Stimulated activated naive CD8-positive, alpha-beta T cell treated with anti-CD3 and anti-CD28 coated beads, Interleukin-15, amount 100 ng/mL, for 72 hours (primary cell): ENCODE data around the gene VGLL3.
A peak's percentile ranks its signal among the peaks of the same experiment; 100 is the strongest.
"Not testable (repeated sequence)": the region's sequence is repeated elsewhere in the genome, so short reads cannot be mapped to it uniquely, and the experiment has no call there.

Experiments
- ATAC-seq: fragments of 150-1000 bp; cut with Tn5 transposase; 2 replicates; pipeline ENCODE4 v1.10.0; 2021; ENCODE audit warnings: mild to moderate bottlenecking, moderate library complexity
- DNase-seq, 2 donors: peaks; one replicate each; pipeline ENCODE4 v3.0.0; 2021 to 2022
- H3K27ac Mint-ChIP-seq, 2 donors: one replicate each; pipeline ENCODE4 v1.8.0; 2022; ENCODE audit warnings: mild to moderate bottlenecking in 2 of 2, mixed read lengths in 2 of 2, moderate library complexity in 2 of 2
- H3K27me3 Mint-ChIP-seq: one replicate; pipeline ENCODE4 v1.8.0; 2022; ENCODE audit warnings: mixed read lengths
- H3K4me1 Mint-ChIP-seq: one replicate; pipeline ENCODE4 v1.8.0; 2022; ENCODE audit warnings: mild to moderate bottlenecking, mixed read lengths
- H3K4me3 Mint-ChIP-seq, 2 donors: one replicate each; pipeline ENCODE4 v1.8.0; 2022; ENCODE audit warnings: mild to moderate bottlenecking in 2 of 2, mixed read lengths in 2 of 2, moderate library complexity in 1 of 2
- H3K9me3 Mint-ChIP-seq, 2 donors: one replicate each; pipeline ENCODE4 v1.8.0; 2022; ENCODE audit warnings: mixed read lengths in 2 of 2

Gene VGLL3

DNA sequence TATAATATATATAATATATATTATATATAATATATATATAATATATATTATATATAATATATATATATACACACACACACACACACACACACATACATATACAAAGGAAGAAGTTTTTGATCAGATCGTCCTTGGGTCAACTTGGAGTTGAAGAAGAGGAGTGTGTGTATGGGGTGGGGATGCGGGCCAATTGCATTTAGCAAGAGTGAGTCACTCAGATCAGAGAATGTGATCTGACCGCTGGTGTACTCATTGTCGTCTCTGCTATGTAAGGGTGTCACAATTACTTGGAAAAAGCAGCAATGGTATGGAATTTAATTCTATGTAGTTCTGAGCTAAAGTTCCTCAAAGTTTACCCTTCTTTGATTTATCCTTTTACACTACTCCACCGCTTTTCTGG lies 4.6 kb upstream of the VGLL3 start:
- no peak overlapping the region for H3K4me3 Mint-ChIP-seq
- H3K4me1 Mint-ChIP-seq = no peaks in the 10 kb centered on the region
- H3K9me3 Mint-ChIP-seq = no peaks in the 10 kb centered on the region
- peaks cover 25% of the 10 kb centered on the region for H3K27me3 Mint-ChIP-seq
- no peak overlapping the region for H3K27ac Mint-ChIP-seq
- no peak for DNase-seq
- ATAC-seq = no peak

- Mint-ChIP-seq H3K4me3 (no peak overlapping the region), H3K27ac (no peak overlapping the region), H3K4me1 (peaks cover 7% of the 10 kb centered on the region), H3K27me3 (peaks cover 42% of the 10 kb centered on the region), H3K9me3 (no peaks in the 10 kb centered on the region)
- ATAC-seq (no peak), DNase-seq (no peak)
These were observed 2.8 kb upstream of the VGLL3 start for GRCh38 chr3:86993704-86994103.

- peaks cover 7% of the 10 kb centered on the region for H3K4me1 Mint-ChIP-seq
- DNase-seq (no peak), ATAC-seq (no peak)
- peaks cover 47% of the 10 kb centered on the region for H3K27me3 Mint-ChIP-seq
- H3K4me3 Mint-ChIP-seq = no peak overlapping the region
- H3K9me3 Mint-ChIP-seq = no peaks in the 10 kb centered on the region
- no peak overlapping the region for H3K27ac Mint-ChIP-seq
These were observed 989 bp upstream of the VGLL3 start for GRCh38 chr3:86991840-86992435.

GRCh38 chr3:86991482-86991815 lies 500 bp upstream of the VGLL3 start:
- peaks cover 7% of the 10 kb centered on the region for H3K4me1 Mint-ChIP-seq
- H3K27me3 Mint-ChIP-seq = peaks cover 47% of the 10 kb centered on the region
- no peak for ATAC-seq
- DNase-seq = no peak
- no peak overlapping the region for H3K27ac Mint-ChIP-seq
- H3K9me3 Mint-ChIP-seq = no peaks in the 10 kb centered on the region
- peak overlapping the region in 1 of 2 donors; percentile 39 for H3K4me3 Mint-ChIP-seq

- Mint-ChIP-seq H3K4me1 (peaks cover 7% of the 10 kb centered on the region), H3K27ac (no peak overlapping the region), H3K27me3 (peaks cover 47% of the 10 kb centered on the region), H3K9me3 (no peaks in the 10 kb centered on the region), H3K4me3 (no peak overlapping the region)
- no peak for DNase-seq
- ATAC-seq = peak; percentile 65
These were observed 776 bp downstream of the VGLL3 start for GRCh38 chr3:86990012-86990733.

DNA sequence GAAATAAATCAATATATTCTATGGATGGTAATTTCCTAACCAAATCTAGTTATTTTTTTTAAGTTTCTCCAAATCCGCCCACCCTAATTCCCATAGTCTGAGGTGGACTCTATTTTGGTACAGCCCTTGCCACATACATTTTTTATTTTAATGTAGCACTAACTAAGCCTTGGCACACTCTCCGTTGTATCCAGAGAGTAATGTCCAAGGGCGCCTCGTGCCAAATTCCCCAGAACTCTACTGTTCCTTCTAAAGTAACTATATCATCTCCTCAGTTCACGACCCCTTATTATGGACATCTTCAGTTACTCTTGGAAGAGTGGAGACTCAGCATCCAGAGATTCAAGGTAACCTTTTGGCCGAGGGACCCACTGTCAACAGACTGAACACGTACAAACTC lies 1.3 kb downstream of the VGLL3 start:
- DNase-seq (no peak), ATAC-seq (no peak)
- no peak overlapping the region for H3K27ac Mint-ChIP-seq
- H3K9me3 Mint-ChIP-seq = no peaks in the 10 kb centered on the region
- H3K4me1 Mint-ChIP-seq = peaks cover 7% of the 10 kb centered on the region
- H3K27me3 Mint-ChIP-seq = peaks cover 47% of the 10 kb centered on the region
- H3K4me3 Mint-ChIP-seq = no peak overlapping the region

- no peak overlapping the region for H3K27ac Mint-ChIP-seq
- ATAC-seq (no peak), DNase-seq (no peak)
These were observed 1.9 kb downstream of the VGLL3 start for GRCh38 chr3:86989006-86989405.

GRCh38 chr3:86988235-86988634 lies 2.7 kb downstream of the VGLL3 start:
- peaks cover 7% of the 10 kb centered on the region for H3K4me1 Mint-ChIP-seq
- DNase-seq (no peak), ATAC-seq (no peak)
- H3K4me3 Mint-ChIP-seq = no peak overlapping the region
- no peaks in the 10 kb centered on the region for H3K9me3 Mint-ChIP-seq
- H3K27ac Mint-ChIP-seq = no peak overlapping the region
- peaks cover 39% of the 10 kb centered on the region for H3K27me3 Mint-ChIP-seq

More at GRCh38 chr3:86989006-86989405, 1.9 kb downstream of the VGLL3 start:
- no peak overlapping the region for H3K4me3 Mint-ChIP-seq
- H3K9me3 Mint-ChIP-seq = no peaks in the 10 kb centered on the region
- H3K4me1 Mint-ChIP-seq = peaks cover 7% of the 10 kb centered on the region
- peaks cover 47% of the 10 kb centered on the region for H3K27me3 Mint-ChIP-seq

GRCh38 chr3:86987421-86987715 lies 3.6 kb downstream of the VGLL3 start:
- Mint-ChIP-seq H3K9me3 (no peaks in the 10 kb centered on the region), H3K27me3 (peaks cover 32% of the 10 kb centered on the region), H3K27ac (no peak overlapping the region), H3K4me1 (peaks cover 7% of the 10 kb centered on the region), H3K4me3 (no peak overlapping the region)
- no peak for DNase-seq
- no peak for ATAC-seq

- ATAC-seq (no peak), DNase-seq (no peak)
- H3K27me3 Mint-ChIP-seq = peaks cover 28% of the 10 kb centered on the region
- no peaks in the 10 kb centered on the region for H3K9me3 Mint-ChIP-seq
- peaks cover 7% of the 10 kb centered on the region for H3K4me1 Mint-ChIP-seq
- H3K27ac Mint-ChIP-seq = no peak overlapping the region
- no peak overlapping the region for H3K4me3 Mint-ChIP-seq
These were observed 4.1 kb downstream of the VGLL3 start for GRCh38 chr3:86986671-86987420.

DNA sequence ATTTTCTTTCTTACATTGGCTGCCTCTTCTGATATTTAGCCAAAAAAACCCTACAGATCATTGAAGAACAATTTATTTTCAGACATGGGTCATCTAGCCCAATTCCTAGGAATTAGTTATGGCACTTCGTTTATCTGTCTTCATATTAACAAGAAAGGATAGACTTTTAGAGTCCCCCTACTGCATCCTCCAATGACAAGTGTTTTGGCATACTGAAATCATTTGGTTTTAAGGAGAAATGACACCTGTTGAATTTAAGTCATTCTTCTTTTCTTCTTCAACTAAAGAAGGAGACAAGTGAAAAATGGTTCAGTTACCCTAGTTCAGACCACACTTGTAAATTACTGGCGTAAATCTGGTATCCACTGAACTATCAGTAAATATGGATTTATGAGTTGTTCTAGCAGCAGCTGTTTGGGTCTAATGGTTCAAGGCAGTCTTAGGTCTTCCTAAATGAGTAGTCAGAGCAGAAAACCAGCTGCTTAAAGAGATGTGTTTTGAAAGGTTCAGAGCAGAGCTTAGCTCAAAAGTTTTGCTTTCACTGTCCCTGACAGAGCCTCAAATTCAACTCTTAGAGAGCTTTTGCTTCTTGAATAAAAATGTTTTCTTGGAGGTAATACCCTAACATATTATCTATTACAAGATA lies 5.6 kb downstream of the VGLL3 start:
- Mint-ChIP-seq H3K4me3 (no peak overlapping the region), H3K9me3 (no peaks in the 10 kb centered on the region), H3K27ac (no peak overlapping the region), H3K27me3 (peaks cover 21% of the 10 kb centered on the region), H3K4me1 (peaks cover 6% of the 10 kb centered on the region)
- no peak for ATAC-seq
- DNase-seq = no peak

DNA sequence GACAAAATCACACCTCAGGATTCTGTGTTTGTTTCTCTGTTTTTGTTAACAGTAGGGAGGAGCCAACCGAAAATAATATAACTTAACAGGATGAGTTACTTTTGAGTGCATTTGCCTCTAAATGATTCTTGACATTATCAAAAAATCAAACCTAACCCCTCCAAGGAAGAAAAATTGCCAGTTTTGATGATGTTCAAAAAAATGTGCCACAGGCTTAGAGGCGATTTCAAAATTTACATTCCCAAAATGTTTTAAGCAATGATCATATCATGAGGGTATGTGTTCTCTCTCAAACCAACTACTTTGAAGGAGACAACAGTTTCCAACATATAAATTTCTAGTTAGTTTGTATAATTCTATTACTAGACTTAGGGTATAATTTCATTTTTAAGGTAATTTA lies 6.7 kb downstream of the VGLL3 start:
- no peaks in the 10 kb centered on the region for H3K4me1 Mint-ChIP-seq
- H3K9me3 Mint-ChIP-seq = no peaks in the 10 kb centered on the region
- H3K27me3 Mint-ChIP-seq = peaks cover 10% of the 10 kb centered on the region
- DNase-seq (no peak), ATAC-seq (no peak)
- no peak overlapping the region for H3K4me3 Mint-ChIP-seq
- no peak overlapping the region for H3K27ac Mint-ChIP-seq

GRCh38 chr3:86982883-86983282 lies 8.1 kb downstream of the VGLL3 start:
- H3K4me1 Mint-ChIP-seq = no peaks in the 10 kb centered on the region
- H3K27ac Mint-ChIP-seq = no peak overlapping the region
- ATAC-seq = no peak
- no peaks in the 10 kb centered on the region for H3K9me3 Mint-ChIP-seq
- H3K27me3 Mint-ChIP-seq = peaks cover 1% of the 10 kb centered on the region
- no peak overlapping the region for H3K4me3 Mint-ChIP-seq
- DNase-seq = no peak

DNA sequence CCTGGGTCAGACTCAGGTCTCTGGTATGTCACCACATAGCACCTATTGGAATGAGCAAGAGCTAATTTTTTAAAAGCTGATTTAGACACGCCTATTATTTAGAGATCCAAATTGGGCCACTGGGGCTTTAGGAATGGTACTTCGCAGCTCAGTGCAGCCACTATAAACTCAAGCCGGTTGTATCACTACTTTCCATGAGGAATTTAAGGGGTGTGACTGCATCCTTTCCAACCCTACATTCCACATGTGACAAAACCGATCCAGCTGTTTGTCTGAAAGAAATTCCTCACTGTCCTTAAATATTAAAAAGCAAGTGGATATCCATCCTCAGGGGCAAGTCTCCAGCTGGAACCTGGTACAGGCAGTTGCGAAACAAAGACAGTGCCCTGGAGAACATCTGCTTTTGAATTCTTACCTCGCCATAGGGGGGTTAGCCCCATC lies 12.8 kb downstream of the VGLL3 start:
- no peaks in the 10 kb centered on the region for H3K4me1 Mint-ChIP-seq
- H3K9me3 Mint-ChIP-seq = no peaks in the 10 kb centered on the region
- no peaks in the 10 kb centered on the region for H3K27me3 Mint-ChIP-seq
- no peak overlapping the region for H3K27ac Mint-ChIP-seq
- no peak overlapping the region for H3K4me3 Mint-ChIP-seq
- ATAC-seq (no peak), DNase-seq (no peak)

- no peaks in the 10 kb centered on the region for H3K27me3 Mint-ChIP-seq
These were observed 14.7 kb downstream of the VGLL3 start for GRCh38 chr3:86976219-86976618.

GRCh38 chr3:86974177-86974576 lies 16.8 kb downstream of the VGLL3 start:
- H3K4me3 Mint-ChIP-seq, H3K27ac Mint-ChIP-seq, H3K4me1 Mint-ChIP-seq, ATAC-seq, DNase-seq, H3K27me3 Mint-ChIP-seq, H3K9me3 Mint-ChIP-seq: not testable (repeated sequence)

More at GRCh38 chr3:86976219-86976618, 14.7 kb downstream of the VGLL3 start:
- ATAC-seq = no peak
- no peak for DNase-seq
- Mint-ChIP-seq H3K4me1 (no peaks in the 10 kb centered on the region), H3K9me3 (no peaks in the 10 kb centered on the region), H3K27ac (no peak overlapping the region), H3K4me3 (no peak overlapping the region)
